HFF-Myc (cell line): ENCODE results near the gene ANGPT4.

ENCODE experiments used
- DNase-seq: peaks from one replicate; pipeline ENCODE4 v3.0.0-alpha.2; 2011; ENCODE audit warnings: low read depth; ENCODE audit errors: extremely low read depth
- H3K4me3 ChIP-seq: replicated peaks from 2 replicates; pipeline ENCODE4 v1.5.1; 2011; ENCODE audit warnings: low read depth, mild to moderate bottlenecking, control low read depth, low read length
- TF ChIP-seq, protein P1 (sequence below): IDR thresholded peaks from 2 replicates; pipeline ENCODE4 v1.5.1; 2012; ENCODE audit warnings: mild to moderate bottlenecking, low read depth, low read length, control low read depth; ENCODE audit errors: missing control alignments

The ANGPT4 gene

DNA sequence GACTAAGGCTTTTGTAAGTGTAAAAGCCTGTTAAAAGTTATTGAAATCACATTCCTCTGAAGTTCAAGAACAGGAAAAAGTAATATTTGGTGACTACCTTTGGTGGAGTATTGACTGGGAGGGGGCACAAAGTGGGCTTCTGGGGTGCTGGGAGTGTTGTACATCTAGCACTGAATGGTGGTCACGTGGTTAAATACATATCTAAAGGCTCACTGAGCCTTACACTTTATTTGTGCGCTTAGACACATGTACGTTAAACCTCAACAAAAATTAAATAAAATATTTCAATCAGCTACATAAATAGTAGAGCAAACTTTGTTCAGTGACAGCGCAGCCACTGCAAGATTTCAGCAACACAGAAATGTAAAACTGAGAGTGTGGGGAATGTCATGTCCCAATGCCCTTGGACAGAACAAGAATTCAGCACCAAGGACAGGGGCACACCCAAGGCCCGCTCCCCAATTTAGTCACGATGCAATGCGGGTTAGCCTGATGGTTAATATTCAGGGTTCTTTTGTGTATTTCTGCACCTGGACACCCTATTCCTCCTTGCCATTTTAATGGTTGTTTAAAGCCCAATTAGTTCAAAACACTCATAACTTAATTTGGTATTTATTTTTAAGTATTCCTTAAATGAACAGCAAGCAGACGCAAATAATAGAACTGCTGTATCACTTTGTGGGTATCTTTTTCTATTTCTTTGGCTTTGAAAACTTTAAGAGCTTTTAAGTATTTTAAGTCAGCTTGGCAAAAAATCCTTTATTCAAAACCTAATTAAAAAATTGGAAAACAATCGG, 37.4 kb downstream of the ANGPT4 start:
- TF ChIP-seq, protein P1, sequence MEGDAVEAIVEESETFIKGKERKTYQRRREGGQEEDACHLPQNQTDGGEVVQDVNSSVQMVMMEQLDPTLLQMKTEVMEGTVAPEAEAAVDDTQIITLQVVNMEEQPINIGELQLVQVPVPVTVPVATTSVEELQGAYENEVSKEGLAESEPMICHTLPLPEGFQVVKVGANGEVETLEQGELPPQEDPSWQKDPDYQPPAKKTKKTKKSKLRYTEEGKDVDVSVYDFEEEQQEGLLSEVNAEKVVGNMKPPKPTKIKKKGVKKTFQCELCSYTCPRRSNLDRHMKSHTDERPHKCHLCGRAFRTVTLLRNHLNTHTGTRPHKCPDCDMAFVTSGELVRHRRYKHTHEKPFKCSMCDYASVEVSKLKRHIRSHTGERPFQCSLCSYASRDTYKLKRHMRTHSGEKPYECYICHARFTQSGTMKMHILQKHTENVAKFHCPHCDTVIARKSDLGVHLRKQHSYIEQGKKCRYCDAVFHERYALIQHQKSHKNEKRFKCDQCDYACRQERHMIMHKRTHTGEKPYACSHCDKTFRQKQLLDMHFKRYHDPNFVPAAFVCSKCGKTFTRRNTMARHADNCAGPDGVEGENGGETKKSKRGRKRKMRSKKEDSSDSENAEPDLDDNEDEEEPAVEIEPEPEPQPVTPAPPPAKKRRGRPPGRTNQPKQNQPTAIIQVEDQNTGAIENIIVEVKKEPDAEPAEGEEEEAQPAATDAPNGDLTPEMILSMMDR = no peak
- DNase-seq = no peak
- H3K4me3 ChIP-seq = no peak overlapping the region

DNA sequence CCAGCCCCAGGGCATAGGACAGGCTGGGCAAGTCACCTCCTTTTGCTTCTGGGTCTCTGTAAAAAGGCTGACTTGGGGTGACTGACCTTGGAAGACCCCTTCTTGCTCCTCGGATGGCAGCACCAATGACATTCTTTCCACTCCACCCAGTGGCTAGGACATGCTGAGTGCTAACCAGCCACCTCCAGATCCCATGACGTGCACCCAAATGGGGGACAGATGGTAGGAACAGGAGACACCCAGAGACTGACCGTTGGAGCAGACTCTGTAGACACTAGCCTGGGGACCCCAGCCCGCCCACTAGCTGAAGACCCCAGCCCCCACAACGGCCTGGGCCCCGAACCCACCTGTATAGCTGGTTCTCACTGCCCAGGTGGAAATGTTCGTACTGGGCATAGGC, 38.3 kb downstream of the ANGPT4 start:
- no peak for DNase-seq
- TF ChIP-seq, protein P1 = no peak
- no peak overlapping the region for H3K4me3 ChIP-seq

DNA sequence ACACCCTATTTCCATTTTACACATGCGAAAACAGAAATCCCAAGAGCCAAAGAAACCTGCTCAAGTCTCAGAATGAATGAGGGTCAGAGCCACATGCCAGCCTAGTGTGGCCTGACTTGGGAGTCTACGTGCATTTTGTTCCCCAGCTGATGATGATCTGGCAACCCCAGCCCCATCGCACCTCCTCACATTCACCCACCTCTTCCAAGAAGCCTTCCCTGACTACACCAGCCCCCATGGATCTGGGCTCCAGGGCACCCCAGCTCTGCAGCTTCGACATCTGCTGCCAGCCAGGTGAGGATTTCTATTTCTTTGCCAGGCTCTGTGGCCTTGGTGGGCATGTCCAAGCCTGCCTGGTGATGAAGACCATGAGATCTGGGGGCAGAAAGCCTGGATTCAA, 41.0 kb downstream of the ANGPT4 start:
- no peak for DNase-seq
- H3K4me3 ChIP-seq = no peak overlapping the region
- TF ChIP-seq, protein P1 = no peak

DNA sequence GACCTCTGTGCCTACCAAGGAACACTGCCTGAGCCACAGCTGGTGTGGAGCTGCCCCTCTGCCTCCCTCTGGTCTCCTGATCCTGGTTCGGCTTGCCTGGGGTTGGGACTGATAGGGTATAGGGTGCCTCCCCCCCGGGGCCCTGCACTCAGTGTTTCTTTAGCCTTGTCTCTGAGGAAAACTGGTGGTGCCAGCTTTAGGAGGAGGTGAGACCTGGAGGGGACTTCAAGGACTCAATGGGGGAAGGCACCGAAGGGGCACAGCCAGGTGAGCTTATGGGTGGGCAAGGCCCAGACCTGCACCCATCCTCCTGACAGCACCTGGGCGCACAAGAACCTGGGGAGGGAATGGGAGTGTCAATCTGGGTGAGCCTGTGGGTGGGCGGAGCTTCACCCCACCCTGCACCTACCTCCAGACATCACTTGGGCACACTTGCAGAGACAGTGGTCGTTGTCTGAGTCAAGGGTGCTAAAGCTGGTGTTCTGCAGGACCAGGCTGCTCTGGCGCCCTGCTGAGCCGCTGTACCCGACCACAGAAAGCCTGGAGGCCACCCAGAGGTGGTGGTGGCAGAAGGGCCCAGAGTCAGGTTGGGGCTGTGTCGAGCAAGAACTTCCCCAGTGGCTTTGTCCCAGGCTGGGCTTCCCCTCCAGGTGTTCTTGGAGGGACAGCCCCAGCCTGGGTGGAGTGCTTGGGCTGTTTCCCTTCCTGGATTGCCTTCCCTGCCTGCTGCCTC, 42.1 kb downstream of the ANGPT4 start:
- no peak overlapping the region for H3K4me3 ChIP-seq
- TF ChIP-seq, protein P1 = no peak
- DNase-seq = no peak

DNA sequence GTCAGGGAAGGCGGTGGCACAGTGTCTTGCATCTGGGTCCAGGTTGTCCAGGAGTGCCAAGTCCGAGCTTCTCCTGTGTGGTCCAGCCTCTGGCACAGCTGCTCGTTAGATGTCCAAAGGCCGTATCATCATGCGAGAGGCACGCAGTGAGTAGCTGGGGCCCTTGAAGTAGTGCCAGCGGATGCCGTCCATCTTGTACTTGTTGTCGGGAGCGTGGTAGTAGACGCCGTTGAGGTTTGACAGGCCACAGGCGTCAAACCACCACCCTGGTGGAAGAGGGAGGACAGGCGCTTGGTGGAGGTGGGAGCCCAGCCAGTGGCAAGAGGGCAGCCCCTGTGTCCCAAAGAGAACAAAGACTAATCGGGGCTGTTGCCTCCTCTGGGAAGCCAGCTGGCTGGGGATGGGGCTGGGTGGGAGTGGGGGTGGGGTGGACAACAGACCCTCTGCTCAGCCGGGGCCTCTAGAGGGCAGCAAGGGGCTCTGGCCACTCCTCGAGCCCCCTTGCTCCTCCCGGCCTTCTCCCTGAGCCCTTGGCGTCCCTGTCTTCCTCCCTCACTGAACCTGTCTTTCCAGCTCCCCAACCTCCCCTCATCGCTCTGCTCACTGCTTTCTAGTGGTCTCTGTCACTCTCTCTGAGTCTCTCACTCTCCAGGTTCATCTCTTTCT, 43.1 kb downstream of the ANGPT4 start:
- H3K4me3 ChIP-seq = no peak overlapping the region
- TF ChIP-seq, protein P1 = no peak
- DNase-seq = no peak

DNA sequence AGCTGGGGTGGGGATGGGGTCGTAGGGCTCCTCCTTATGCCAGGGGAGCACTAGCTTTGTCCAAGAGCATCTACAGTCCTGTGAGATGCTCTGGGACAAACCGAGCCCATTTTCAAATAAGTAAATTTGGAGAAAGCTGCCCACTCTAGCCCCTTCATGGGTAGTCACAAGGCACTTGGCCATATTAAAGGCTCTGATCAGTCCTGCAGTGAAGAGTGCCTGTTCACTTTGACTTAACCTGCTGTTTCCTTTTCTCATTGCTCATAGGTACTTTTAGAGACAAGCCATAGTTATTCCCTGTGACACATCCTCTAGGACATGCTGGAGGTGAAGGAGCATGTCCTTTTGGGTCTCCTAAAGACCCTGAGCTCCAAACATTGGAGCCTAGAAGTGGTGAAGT, 44.2 kb downstream of the ANGPT4 start:
- no peak for DNase-seq
- TF ChIP-seq, protein P1 = no peak
- no peak overlapping the region for H3K4me3 ChIP-seq
